ENCODE measurements around the gene PAK1. TPM values are rescaled to one million over a fixed set of nuclear protein-coding genes. Genes with fewer than 3 reads are reported as not detected.

Gene PAK1
- polyA plus RNA-seq, 1 experiment = 70.3 TPM

- H3K27ac ChIP-seq (ENCODE audit: low read depth, low read length) = no peak overlapping the region
- no peaks in the 10 kb centered on the region; the same call in 1 of the 2 replicates for H3K9me3 ChIP-seq (ENCODE audit: control insufficient read depth, insufficient read depth, low read length)
- DNase-seq (ENCODE audit: low read depth, low spot score) = no peak
- H3K4me3 ChIP-seq (ENCODE audit: low read depth, low read length) = no peak overlapping the region
- POLR2A ChIA-PET = no interaction called here
- H3K27me3 ChIP-seq (ENCODE audit: control insufficient read depth, insufficient read depth, low read length) = peaks cover 9% of the 10 kb centered on the region
- TF ChIP-seq, protein P1, sequence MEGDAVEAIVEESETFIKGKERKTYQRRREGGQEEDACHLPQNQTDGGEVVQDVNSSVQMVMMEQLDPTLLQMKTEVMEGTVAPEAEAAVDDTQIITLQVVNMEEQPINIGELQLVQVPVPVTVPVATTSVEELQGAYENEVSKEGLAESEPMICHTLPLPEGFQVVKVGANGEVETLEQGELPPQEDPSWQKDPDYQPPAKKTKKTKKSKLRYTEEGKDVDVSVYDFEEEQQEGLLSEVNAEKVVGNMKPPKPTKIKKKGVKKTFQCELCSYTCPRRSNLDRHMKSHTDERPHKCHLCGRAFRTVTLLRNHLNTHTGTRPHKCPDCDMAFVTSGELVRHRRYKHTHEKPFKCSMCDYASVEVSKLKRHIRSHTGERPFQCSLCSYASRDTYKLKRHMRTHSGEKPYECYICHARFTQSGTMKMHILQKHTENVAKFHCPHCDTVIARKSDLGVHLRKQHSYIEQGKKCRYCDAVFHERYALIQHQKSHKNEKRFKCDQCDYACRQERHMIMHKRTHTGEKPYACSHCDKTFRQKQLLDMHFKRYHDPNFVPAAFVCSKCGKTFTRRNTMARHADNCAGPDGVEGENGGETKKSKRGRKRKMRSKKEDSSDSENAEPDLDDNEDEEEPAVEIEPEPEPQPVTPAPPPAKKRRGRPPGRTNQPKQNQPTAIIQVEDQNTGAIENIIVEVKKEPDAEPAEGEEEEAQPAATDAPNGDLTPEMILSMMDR (IDR thresholded peaks at IDR 0.05; ENCODE audit: low read depth, low read length) = no peak
- CTCF ChIA-PET = no interaction called here
These were observed 36.2 kb upstream of the PAK1 start for GRCh38 chr11:77510095-77510494.

DNA sequence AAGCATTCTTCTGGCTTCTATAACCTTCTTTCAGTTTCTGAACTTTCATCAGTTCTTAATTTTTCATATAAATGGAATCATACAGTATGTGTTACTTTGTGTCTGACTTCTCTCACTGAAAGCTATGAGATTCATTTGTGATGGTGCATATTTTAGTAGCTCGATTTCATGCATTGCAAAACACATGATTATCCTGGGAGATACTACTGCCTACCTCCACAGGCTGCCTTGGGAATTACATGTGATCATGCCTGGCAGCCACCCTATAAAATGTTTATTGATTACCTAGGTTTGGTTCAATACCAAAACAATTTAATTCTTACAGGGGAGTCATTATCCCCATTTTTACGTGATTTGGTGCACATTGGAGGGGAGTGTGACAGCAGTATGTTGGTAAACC is 34.1 kb upstream of the PAK1 start:
- Histone ChIP-seq H3K27ac (ENCODE audit: low read depth, low read length) (no peak overlapping the region), H3K4me3 (ENCODE audit: low read depth, low read length) (no peak overlapping the region), H3K27me3 (ENCODE audit: control insufficient read depth, insufficient read depth, low read length) (peaks cover 14% of the 10 kb centered on the region), H3K9me3 (ENCODE audit: control insufficient read depth, insufficient read depth, low read length) (no peaks in the 10 kb centered on the region; the same call in 1 of the 2 replicates)
- TF ChIP-seq, protein P1 (IDR thresholded peaks at IDR 0.05; ENCODE audit: low read depth, low read length) = peak; percentile 2; the same call in 1 of the 2 replicates
- POLR2A ChIA-PET = no interaction called here
- CTCF ChIA-PET = no interaction called here
- no peak for DNase-seq (ENCODE audit: low read depth, low spot score)

DNA sequence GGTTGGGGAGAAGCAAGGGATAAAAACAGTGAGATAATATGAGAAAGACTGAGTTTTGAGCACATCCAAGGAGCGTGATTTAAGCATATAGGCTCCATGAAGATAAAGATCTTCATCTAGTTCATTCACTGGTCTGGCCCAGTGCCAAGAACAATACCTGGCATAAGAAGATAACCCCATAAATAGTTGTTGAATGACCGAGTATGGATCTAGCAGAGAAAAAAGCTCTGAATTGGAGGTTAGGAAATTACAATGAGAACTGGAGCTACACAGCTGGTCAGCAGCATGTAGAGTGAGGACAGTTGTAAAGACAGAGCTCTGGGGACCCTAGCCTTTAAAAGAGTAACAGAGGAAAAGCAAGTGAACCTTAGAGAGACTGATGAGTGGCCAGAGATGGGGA is 33.0 kb upstream of the PAK1 start:
- no peak for DNase-seq (ENCODE audit: low read depth, low spot score)
- TF ChIP-seq, protein P1 (IDR thresholded peaks at IDR 0.05; ENCODE audit: low read depth, low read length) = no peak
- no peak overlapping the region for H3K4me3 ChIP-seq (ENCODE audit: low read depth, low read length)
- ChIA-PET POLR2A (no interaction called here), CTCF (interaction anchor here (1.0 kb wide), 1 partner anchor 319 kb away, joined by 3 read pairs; no protein-coding TSS in a partner anchor)
- no peak overlapping the region for H3K27ac ChIP-seq (ENCODE audit: low read depth, low read length)
- H3K27me3 ChIP-seq (ENCODE audit: control insufficient read depth, insufficient read depth, low read length) = peaks cover 14% of the 10 kb centered on the region
- H3K9me3 ChIP-seq (ENCODE audit: control insufficient read depth, insufficient read depth, low read length) = no peaks in the 10 kb centered on the region; the same call in 1 of the 2 replicates

GRCh38 chr11:77505956-77506355 is 32.1 kb upstream of the PAK1 start:
- CTCF ChIA-PET = no interaction called here
- H3K4me3 ChIP-seq (ENCODE audit: low read depth, low read length) = no peak overlapping the region
- H3K27me3 ChIP-seq (ENCODE audit: control insufficient read depth, insufficient read depth, low read length) = peaks cover 17% of the 10 kb centered on the region
- TF ChIP-seq, protein P1 (IDR thresholded peaks at IDR 0.05; ENCODE audit: low read depth, low read length) = no peak
- no peak overlapping the region for H3K27ac ChIP-seq (ENCODE audit: low read depth, low read length)
- no peak for DNase-seq (ENCODE audit: low read depth, low spot score)
- H3K9me3 ChIP-seq (ENCODE audit: control insufficient read depth, insufficient read depth, low read length) = no peaks in the 10 kb centered on the region; the same call in 1 of the 2 replicates
- POLR2A ChIA-PET = no interaction called here

- ChIA-PET POLR2A (no interaction called here), CTCF (no interaction called here)
- Histone ChIP-seq H3K9me3 (ENCODE audit: control insufficient read depth, insufficient read depth, low read length) (no peaks in the 10 kb centered on the region), H3K4me3 (ENCODE audit: low read depth, low read length) (no peak overlapping the region), H3K27ac (ENCODE audit: low read depth, low read length) (no peak overlapping the region), H3K27me3 (ENCODE audit: control insufficient read depth, insufficient read depth, low read length) (peaks cover 20% of the 10 kb centered on the region)
- no peak for DNase-seq (ENCODE audit: low read depth, low spot score)
- TF ChIP-seq, protein P1 (IDR thresholded peaks at IDR 0.05; ENCODE audit: low read depth, low read length) = no peak
These were observed 29.1 kb upstream of the PAK1 start for GRCh38 chr11:77503006-77503405.
